ENCODE data around the gene KIF4B. TPM values are rescaled to one million over a fixed set of nuclear protein-coding genes. Genes with fewer than 3 reads are reported as not detected.
"Not testable (repeated sequence)": the region's sequence is repeated elsewhere in the genome, so short reads cannot be mapped to it uniquely, and the experiment has no call there.

KIF4B gene
- total RNA-seq, 1 donor = not detected

GRCh38 chr5:155021842-155022241, 8.3 kb downstream of the KIF4B start:
- TF ChIP-seq CTCF (IDR thresholded peaks at IDR 0.05; ENCODE audit: insufficient read depth, low read depth, low read length) = no peak

GRCh38 chr5:155023320-155023719, 9.8 kb downstream of the KIF4B start:
- no peak for TF ChIP-seq CTCF (IDR thresholded peaks at IDR 0.05; ENCODE audit: insufficient read depth, low read depth, low read length)
- DNase-seq (ENCODE audit: low read depth) = no peak
- H3K4me3 ChIP-seq (ENCODE audit: low read depth, low read length) = no peak overlapping the region

More at GRCh38 chr5:155021842-155022241, 8.3 kb downstream of the KIF4B start:
- no peak for DNase-seq (ENCODE audit: low read depth)
- no peak overlapping the region for H3K4me3 ChIP-seq (ENCODE audit: low read depth, low read length)

- no peak overlapping the region for H3K4me3 ChIP-seq (ENCODE audit: low read depth, low read length)
- no peak for DNase-seq (ENCODE audit: low read depth)
- TF ChIP-seq CTCF (IDR thresholded peaks at IDR 0.05; ENCODE audit: insufficient read depth, low read depth, low read length) = no peak
Measured at GRCh38 chr5:155024015-155024414, 10.5 kb downstream of the KIF4B start.

- no peak overlapping the region for H3K4me3 ChIP-seq (ENCODE audit: low read depth, low read length)
- no peak for DNase-seq (ENCODE audit: low read depth)
- TF ChIP-seq CTCF (IDR thresholded peaks at IDR 0.05; ENCODE audit: insufficient read depth, low read depth, low read length) = no peak
Measured at GRCh38 chr5:155025895-155026294, 12.3 kb downstream of the KIF4B start.

GRCh38 chr5:155027993-155028629, 14.6 kb downstream of the KIF4B start:
- no peak overlapping the region for H3K4me3 ChIP-seq (ENCODE audit: low read depth, low read length)
- peak; percentile 11 for DNase-seq (ENCODE audit: low read depth)
- peak; percentile 23 for TF ChIP-seq CTCF (IDR thresholded peaks at IDR 0.05; ENCODE audit: insufficient read depth, low read depth, low read length)

GRCh38 chr5:155029240-155029639, 15.7 kb downstream of the KIF4B start:
- H3K4me3 ChIP-seq (ENCODE audit: low read depth, low read length) = no peak overlapping the region
- TF ChIP-seq CTCF (IDR thresholded peaks at IDR 0.05; ENCODE audit: insufficient read depth, low read depth, low read length) = no peak
- DNase-seq (ENCODE audit: low read depth) = no peak

GRCh38 chr5:155034145-155034744, 20.7 kb downstream of the KIF4B start:
- DNase-seq (ENCODE audit: low read depth) = not testable (repeated sequence)

GRCh38 chr5:155035087-155035486, 21.5 kb downstream of the KIF4B start:
- not testable (repeated sequence) for H3K4me3 ChIP-seq (ENCODE audit: low read depth, low read length); DNase-seq (ENCODE audit: low read depth)

More at GRCh38 chr5:155034145-155034744, 20.7 kb downstream of the KIF4B start:
- not testable (repeated sequence) for H3K4me3 ChIP-seq (ENCODE audit: low read depth, low read length)
